NCI-H2227 treated with DMSO at 0.1 percent for 48 hours (cell line): ENCODE data around the gene ATP1B2.
"Not testable (repeated sequence)": the region's sequence is repeated elsewhere in the genome, so short reads cannot be mapped to it uniquely, and the experiment has no call there.

Experiments
- DNase-seq: peaks from one replicate; lab custom pipeline; 2025; lab: John Stamatoyannopoulos, UW

ATP1B2 gene

DNA sequence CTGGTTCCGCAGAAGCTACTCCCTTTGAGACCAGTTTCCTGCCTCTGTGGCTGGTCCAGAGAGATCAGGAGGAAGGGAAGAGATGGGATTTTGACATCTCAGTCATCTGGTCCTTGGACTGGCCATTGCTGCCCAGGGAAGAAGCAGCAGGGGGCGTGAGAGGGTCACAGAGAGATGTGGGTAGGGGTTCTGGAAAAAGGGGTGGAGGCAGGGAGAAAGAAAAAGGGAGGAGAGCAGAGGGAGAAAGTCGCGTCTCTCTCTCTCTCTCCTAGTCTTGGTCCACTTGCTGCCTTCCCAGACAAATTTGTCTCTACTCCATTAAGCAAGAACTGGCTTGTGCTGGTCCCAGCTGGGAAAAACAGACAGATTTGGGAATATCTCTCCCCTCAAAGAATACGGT, 16.3 kb upstream of the ATP1B2 start:
- no peak for DNase-seq

DNA sequence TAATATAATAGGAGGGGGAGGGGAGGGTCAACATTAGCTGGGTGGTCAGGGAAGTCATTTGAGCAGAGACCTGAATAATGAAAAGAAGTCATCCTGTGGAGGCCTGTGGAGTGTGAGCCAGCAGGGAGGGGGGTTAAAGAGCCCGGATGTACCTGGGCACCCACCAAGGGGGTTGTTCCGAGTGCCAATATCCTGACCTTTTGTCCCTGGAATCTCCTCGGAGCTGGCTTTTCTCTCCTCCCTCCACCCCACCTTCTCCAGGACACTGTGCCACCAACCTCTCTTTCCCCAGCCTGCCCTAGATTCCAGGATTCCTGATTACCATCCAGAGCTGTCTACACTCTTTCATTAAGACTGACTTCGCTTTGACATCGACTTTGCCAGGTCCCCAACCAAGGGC, 14.6 kb upstream of the ATP1B2 start:
- no peak for DNase-seq

DNA sequence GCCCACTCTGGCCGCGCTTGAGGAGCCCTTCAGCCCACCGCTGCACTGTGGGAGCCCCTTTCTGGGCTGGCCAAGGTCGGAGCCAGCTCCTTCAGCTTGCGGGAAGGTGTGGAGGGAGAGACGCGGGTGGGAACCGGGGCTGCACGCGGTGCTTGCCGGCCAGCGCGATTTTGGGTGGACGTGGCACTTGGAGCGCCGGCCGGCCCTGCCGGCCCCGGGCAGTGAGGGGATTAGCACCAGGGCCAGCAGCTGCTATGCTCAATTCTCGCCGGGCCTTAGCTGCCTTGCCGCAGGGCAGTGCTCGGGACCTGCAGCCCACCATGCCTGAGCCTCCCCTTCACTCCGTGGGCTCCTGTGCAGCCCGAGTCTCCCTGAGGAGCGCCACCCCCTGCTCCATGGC, 9.9 kb upstream of the ATP1B2 start:
- DNase-seq, result no peak

DNA sequence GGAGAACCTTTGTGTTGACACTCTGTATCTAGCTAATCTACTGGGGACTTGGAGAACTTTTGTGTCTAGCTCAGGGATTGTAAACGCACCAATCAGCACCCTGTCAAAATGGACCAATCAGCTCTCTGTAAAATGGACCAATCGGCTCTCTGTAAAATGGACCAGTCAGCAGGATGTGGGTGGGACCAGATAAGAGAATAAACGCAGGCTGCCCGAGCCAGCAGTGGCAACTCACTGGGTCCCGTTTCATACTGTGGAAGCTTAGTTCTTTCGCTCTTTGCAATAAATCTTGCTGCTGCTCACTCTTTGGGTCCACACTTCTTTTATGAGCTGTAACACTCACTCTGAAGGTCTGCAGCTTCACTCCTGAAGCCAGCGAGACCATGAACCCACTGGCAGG, 9.1 kb upstream of the ATP1B2 start:
- DNase-seq, result not testable (repeated sequence)

DNA sequence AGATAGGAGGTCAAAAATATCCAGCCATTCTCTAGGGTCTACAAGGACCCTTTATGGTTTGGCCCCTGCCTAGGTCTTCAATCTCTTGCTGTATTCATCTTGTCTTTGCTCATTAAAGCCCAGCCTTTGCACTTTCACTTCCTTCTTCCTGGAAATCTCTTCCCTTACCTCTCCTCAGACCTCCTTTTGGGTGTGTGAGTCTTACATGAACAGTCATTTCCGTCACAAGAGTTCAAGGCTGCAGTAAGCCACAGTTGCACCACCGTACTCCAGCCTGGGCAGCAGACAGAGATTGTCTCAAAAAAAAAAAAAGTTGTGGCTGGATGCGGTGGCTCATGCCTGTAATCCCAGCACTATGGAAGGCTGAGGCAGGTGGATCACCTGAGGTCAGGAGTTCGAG, 6.0 kb upstream of the ATP1B2 start:
- no peak for DNase-seq

DNA sequence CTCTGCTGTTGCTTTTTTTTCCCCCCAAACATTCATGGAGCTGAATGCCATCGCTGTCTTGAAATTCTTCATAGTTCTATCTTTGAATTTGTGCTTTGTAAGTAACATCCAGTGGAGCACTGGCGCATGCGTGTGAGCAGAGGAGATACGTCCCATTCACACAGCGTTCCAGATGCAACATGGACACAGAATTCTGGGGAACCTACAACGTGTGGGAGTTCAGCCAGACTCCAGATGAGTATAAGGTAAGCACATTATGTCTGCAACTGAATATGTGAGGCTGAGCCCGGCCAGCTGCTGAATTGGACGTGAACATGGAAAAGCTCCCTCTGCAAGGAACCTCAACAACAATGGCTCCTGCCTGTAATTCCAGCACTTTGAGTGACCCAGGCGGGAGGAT, 4.3 kb upstream of the ATP1B2 start:
- no peak for DNase-seq

DNA sequence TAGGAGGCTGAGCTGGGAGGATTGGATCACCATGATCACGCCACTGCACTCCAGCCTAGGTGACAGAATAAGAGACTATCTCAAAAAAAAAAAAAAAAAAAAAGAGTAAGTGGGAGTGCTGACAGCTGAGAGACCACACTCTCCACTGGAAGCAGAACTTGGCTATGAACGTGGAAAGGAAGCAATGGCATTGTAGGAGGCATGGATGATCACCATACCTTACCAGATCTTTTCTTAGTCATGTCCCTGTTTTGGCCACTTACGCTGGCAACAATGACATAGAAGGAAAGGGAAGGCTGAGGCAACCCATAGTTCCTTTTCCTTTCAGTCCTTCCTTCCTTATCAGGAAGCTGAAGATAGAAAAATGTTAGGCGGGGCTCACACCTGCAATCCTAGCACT, 3.7 kb upstream of the ATP1B2 start:
- DNase-seq, result no peak

DNA sequence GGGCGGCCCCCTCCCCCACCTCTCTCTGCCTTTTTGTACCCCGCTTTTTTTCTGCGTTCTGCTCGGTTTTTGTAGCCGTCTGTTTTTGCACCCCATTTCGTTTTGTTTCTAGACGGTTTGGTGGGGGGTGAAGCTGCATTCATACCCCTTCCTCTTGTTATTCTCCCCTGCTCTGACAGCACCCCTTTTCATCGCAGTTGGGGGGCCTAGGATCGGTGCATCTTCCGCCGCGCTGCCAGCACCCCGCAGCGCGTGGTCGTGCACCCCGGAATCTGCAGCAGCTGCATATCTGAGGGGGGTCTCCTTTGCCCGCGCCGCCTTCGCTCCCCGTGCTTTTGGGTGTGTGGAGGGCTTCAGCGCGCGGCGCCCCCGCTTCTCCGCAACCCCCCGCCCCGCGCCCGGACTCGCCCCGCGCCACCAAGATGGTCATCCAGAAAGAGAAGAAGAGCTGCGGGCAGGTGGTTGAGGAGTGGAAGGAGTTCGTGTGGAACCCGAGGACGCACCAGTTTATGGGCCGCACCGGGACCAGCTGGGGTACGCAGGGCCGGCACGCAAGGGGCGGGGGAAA, 455 bp downstream of the ATP1B2 start:
- DNase-seq, result no peak

DNA sequence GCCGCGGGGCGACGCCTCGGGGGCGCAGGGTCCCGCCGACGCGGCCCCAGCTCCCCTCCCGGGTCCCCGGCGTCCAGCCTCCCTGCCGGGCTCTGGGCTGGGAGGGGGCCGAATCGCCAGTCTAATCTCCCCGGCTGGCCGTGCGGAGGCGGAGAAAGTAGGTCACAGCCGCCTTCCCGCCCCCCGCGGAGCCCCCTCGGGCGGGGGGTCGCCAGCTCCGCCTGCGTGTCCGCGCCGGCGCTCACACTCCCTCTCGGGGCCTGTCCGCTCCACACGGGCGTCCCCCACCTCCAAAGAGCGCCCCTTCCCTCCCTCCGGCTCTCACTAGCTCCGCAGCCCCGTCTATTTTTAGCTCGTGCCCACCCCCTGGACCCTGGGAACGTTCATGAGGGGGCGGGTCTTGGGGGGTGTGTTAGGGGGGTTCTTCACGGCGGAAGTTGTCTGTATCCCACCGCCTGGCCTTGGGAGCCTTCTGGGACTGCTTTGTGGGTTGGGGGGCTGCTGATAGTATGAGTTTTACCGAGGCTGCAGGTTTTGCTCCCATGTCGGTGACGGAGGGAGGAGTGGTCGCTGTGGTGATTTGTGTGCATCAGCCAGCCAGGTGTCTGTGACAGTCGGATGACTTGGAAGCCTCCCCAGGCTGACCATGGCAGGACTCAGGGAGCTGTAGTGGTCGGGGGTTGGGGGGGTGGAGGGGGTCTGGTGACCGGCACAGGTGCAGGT, 1.1 kb downstream of the ATP1B2 start:
- peak; percentile 20 for DNase-seq

DNA sequence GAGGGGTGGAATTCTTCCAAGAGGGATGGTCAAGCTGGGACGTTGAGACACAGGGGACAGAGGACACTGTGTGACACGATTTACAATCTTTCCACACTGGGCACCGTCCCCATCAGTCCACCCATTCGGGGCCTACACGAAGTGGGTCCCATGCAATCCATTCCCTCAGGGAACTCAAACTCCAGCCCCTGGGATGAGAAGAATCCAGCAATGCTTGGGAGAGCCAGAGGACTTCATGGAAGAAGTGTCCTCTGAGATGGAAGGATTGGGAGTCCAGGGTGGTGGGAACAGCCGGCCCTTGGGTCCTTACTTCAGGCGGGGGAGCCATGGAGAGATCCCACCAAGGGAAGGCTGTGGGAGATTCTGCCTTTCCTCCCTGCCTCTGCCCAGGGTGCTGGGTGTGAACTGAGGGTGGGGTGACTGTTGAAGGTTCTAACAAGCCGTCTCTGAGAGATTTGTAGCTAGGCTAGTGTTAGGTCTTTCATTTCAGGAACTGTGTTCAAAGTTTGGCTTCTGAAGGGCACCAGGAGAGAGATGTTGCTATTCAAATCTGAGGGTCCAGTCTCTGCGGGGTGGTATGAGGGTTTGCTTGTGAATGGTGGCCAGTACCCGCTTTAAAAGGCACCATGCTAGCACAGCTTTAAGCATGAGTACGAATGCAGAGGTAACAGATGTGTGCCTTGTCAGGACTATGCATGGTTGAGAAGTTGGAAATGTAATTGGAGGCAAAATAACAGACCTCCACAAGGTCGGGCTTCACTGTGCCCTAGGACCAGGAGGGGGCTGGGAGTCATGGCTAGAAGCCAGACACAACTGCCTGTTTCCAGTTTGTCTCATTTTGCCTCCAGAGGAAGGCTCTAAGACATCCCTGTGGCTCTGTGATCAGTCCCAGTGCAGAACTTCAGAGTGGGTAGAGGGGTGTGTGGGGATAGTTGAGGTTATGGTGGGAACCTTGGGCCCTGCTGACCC, 1.9 kb downstream of the ATP1B2 start:
- no peak for DNase-seq

DNA sequence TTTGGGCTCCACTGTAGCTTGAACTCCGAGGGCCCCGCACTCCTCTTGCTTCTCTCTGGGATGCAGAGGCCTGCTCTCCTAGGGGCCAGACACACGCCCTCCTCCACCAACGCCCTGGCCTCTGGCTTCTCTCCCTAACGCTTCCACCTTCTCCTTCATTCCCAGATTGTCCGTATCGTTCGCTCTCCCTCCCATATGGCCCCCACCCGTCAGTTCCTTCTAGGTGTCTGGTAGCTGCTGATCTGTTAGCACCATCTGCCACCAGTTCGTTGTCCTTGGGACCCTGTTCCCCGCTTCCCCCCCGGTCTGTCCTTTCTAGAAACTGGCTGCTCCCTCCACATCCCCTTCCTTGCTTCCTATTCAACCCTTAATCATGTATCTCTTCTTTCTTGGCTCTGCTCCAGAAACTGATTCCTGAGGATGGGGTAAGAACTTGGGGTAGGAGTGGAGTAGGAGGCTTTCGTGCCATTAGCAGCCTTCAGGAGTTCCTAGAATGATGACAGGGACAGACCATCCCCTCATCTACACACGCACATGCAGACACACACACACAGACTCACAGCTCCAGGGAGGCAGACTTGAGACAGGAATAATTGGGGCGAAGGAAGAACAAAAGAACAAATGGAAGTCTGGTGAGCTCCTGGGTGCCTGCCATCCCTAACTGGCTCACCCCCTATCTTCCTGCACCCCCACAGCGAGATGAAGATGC, 4.3 kb downstream of the ATP1B2 start:
- DNase-seq, result no peak

DNA sequence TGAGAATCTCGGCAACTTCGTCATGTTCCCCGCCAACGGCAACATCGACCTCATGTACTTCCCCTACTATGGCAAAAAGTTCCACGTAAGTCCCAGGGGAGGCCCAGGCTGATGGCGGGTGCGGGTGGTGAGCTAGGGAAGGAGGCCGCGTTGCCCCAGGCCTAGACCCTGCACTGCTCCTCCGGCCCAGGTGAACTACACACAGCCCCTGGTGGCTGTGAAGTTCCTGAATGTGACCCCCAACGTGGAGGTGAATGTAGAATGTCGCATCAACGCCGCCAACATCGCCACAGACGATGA, 4.8 kb downstream of the ATP1B2 start:
- DNase-seq, result no peak

DNA sequence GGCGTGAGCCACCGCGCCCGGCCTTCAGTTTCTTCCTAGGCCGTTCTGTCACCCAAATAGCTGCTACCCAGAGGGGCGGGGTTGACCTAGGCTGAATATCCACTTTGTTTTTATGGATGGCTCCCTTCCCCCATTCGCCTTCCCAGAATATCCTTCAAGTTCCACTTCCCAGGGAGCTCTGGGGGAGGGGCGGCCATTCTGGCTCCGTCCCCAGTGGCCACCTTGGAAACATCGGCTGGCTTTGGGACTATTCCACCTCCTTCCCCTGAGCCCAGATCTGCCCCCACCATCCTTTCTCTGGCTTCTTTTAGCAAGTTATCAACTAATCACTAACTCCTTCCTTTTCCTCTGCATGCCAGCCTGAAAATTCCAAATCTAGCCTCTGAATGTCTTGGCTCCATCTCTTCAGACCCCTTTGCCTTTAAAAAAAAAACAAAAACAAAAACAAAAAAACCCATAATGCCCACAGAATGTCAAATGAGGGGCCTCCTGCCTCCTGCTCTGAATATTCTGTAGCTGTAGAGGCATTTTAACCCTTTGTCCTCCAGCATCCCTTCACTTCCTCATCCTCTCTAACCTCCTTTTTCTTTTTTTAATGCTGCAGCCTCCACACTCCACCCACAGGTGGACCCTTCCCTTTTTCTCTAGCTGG, 6.4 kb downstream of the ATP1B2 start:
- DNase-seq, result peak; percentile 18

DNA sequence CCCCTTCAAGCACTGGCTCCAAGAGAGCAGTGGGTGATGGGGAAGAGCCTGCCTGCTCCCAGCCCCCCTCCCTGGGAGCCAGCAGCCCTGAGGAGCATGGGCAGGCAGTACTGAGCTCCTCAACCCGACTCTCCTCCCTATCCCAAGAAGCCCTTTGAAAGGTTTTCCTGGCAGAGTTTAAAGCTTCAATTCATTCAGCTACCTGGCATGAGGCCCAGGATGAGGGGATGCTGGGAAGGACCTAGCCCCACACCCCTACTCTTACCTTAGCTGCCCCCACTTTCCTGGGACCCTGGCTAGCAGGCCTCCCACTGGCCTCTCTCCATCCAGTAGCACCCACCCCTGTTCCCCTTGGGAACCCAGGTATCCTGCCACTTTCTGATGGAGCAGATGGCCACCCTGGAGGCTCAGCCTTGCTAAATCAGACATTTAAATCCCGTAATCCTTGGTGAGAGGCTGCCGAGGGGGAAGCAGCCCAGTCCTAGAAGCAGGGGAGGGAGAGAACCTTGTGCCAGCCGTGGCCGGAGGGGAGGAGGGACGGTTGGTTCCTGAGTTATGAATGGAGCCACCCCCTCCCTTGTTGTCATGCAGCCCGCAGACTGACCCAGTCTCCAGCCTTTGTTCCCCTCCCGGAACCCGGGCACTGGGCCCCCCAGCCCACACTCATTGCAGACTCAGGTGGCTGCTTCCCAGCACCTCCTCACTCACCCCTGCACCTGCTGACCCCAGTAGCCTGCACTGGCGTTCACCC, 17.1 kb downstream of the ATP1B2 start:
- DNase-seq, result peak; percentile 16

DNA sequence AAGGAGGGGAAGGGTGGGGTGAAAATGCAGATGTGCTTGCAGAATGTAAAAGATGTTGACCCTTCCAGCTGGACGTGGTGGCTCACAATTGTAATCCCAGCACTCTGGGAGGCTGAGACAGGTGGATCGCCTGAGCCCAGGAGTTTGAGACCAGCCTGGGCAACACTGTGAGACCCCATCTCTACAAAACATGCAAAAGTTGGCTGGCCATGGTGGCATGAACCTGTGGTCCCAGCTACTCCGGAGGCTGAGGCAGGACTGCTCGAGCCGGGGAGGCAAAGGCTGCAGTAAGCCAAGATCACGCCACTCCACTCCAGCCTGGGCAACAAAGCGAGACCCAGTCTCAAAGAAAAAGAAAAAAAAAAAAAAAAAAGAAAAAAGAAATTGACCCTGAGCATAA, 17.8 kb downstream of the ATP1B2 start:
- no peak for DNase-seq

DNA sequence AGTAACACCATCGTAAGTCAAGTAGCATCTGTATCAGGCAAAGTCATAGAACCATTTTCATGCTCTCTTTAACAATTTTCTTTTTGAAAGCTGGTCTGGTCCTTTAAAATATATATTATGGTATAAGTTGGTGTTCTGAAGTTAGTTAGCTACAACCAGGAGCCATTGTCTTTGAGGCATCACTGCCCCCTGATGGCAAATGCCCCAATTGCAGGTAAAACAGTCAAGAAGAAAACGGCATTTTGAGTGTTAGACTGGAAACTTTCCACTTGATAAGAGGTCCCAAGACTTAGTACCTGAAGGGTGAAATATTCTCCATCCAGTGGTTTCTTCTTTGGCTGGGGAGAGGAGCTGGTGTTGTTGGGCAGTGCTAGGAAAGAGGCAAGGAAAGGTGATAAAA, 22.5 kb downstream of the ATP1B2 start:
- no peak for DNase-seq

DNA sequence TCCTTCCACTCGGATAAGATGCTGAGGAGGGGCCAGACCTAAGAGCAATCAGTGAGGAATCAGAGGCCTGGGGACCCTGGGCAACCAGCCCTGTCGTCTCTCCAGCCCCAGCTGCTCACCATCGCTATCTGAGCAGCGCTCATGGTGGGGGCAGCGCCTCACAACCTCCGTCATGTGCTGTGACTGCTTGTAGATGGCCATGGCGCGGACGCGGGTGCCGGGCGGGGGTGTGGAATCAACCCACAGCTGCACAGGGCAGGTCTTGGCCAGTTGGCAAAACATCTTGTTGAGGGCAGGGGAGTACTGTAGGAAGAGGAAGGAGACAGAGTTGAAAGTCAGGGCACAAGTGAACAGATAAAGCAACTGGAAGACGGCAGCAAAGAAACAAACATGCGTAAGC, 24.2 kb downstream of the ATP1B2 start:
- DNase-seq, result no peak

DNA sequence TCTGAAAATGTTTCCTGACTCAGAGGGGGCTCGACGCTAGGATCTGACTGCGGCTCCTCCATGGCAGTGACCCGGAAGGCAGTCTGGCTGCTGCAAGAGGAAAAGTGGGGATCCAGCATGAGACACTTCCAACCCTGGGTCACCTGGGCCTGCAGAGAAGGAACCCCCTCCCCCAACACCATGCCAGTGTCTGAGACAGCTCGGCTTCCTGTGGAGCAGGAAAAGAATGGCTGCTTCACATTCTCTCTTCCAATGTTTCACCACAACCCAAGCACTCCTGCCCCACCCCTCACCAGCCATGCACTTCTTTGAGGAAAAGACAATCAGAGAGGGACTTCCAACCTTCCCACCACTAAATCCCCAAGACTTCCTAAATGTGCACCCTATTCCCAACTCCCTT, 25.8 kb downstream of the ATP1B2 start:
- DNase-seq, result no peak

DNA sequence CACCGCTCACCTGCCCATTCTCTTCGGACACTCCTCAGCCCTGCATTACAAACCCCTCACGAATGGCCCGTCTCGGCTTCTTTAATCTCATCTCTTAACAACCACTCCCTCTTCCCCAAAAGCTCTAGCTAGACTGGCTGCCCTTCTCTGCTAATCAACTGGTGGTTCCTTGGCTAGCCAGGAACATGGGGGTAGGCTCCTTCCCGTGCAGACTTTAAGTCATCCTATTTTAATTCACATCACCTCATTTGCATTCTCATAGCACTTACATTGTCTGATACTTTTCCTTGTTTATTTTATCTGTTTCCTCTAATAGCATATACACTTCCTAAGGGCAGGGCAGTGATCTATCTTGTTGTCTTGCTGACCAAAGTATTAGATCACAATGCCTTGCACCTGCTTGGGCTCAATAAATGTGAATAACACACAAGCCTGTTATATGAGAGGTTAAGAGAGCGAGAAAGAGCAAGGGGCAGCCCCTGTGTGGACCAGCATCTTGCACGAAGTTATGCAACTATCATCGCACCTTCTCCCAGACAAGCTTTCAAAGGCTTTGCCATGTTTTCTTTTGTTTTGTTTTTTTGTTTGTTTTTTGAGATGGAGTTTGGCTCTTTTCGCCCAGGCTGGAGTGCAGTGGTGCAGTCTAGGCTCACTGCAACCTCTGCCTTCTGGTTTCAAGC, 26.8 kb downstream of the ATP1B2 start:
- no peak for DNase-seq

DNA sequence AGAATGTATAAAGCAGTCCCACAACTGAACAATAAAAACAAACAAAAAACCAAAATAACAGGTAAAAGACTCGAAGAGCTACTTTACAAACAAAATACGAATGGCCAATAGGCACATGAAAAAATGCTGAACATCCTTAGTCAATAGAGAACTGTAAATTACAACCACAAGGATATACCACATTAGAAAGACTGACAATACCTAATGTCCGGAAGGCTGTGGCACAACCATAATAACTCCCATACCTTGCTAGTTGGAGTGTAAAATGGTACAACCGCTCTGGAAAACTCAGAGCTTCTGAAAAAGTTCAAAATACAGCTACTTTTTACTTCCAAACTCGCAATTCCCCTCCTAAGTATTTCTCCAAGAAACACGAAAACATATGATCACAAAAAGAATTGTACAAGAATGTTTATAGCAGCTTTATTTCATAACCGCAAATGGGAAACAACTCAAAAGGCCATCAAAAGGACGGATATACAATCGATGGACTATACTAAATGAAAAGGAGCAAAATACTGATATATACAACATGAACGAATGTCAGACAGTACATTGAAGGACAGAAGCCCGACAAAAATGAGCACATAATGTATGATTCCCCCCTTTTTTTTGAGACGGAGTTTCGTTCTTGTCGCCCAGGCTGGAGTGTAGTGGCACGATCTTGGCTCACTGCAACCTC, 34.3 kb downstream of the ATP1B2 start:
- DNase-seq, result no peak
